ENCODE results near the gene JAK2. TPM values are rescaled to one million over a fixed set of nuclear protein-coding genes. Genes with fewer than 3 reads are reported as not detected.
"Not testable (repeated sequence)": the region's sequence is repeated elsewhere in the genome, so short reads cannot be mapped to it uniquely, and the experiment has no call there.

Gene JAK2
- total RNA-seq, 1 donor from 2014 or later = 32.8 TPM

GRCh38 chr9:5085993-5086392 is 100.9 kb downstream of the JAK2 start:
- intact Hi-C loops (cut with DNase I) = no loop called here
- Histone ChIP-seq H3K27me3 (ENCODE audit: low read depth) (no peaks in the 10 kb centered on the region), H3K9me3 (no peaks in the 10 kb centered on the region), H3K27ac (no peak overlapping the region), H3K4me3 (no peak overlapping the region), H3K4me1 (no peaks in the 10 kb centered on the region), H3K36me3 (peaks cover 75% of the 10 kb centered on the region)
- ATAC-seq (no peak), DNase-seq (no peak)
- no peak for TF ChIP-seq CTCF (IDR thresholded peaks at IDR 0.05)

DNA sequence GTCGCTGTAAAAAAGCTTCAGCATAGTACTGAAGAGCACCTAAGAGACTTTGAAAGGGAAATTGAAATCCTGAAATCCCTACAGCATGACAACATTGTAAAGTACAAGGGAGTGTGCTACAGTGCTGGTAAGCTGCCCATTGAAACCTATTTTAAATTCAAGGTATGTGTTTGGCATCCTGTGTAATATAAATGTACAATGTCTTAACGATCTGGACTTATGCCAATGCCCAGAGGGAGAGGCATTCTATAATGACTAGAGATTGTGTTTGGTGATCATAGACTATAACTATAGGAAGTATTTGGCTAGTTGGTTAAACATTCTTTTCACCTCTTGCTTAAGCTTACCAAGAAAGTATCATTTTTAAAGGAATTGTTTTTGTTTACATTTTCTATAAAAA is 104.7 kb downstream of the JAK2 start:
- no peaks in the 10 kb centered on the region for H3K27me3 ChIP-seq (ENCODE audit: low read depth)
- ATAC-seq (no peak), DNase-seq (no peak)
- no peaks in the 10 kb centered on the region for H3K9me3 ChIP-seq
- H3K27ac ChIP-seq = no peak overlapping the region
- intact Hi-C loops (cut with DNase I) = no loop called here
- H3K4me3 ChIP-seq = no peak overlapping the region
- peaks cover 43% of the 10 kb centered on the region for H3K36me3 ChIP-seq
- no peak for TF ChIP-seq CTCF (IDR thresholded peaks at IDR 0.05)
- no peaks in the 10 kb centered on the region for H3K4me1 ChIP-seq

- ATAC-seq (no peak), DNase-seq (no peak)
- H3K4me1 ChIP-seq = no peaks in the 10 kb centered on the region
- H3K27ac ChIP-seq = no peak overlapping the region
- H3K36me3 ChIP-seq = peaks cover 4% of the 10 kb centered on the region
- TF ChIP-seq CTCF (IDR thresholded peaks at IDR 0.05) = no peak
- H3K9me3 ChIP-seq = no peaks in the 10 kb centered on the region
- H3K27me3 ChIP-seq (ENCODE audit: low read depth) = no peaks in the 10 kb centered on the region
- no peak overlapping the region for H3K4me3 ChIP-seq
- intact Hi-C loops (cut with DNase I) = no loop called here
Measured at GRCh38 chr9:5095795-5096194, 110.7 kb downstream of the JAK2 start.

DNA sequence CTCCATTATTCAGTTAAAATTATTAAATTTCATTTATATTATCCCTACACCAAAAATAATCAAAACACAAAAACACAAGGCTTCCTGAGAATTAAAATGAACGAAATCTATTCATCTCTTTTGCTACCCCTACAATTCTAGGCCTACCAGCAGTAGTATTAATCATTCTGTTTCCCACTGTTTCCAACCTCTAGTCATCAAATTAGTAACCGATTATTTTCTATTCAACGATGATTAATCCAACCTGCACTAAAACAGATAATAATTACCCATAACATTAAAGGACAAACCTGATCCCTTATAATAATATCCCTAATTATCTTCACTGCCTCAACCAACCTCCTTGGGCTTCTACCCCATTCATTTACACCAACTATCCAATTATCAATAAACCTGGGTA is 114.4 kb downstream of the JAK2 start:
- no peaks in the 10 kb centered on the region for H3K9me3 ChIP-seq
- ATAC-seq (no peak), DNase-seq (no peak)
- no peak for TF ChIP-seq CTCF (IDR thresholded peaks at IDR 0.05)
- intact Hi-C loops (cut with DNase I) = no loop called here
- peaks cover 17% of the 10 kb centered on the region for H3K36me3 ChIP-seq
- no peak overlapping the region for H3K4me3 ChIP-seq
- H3K4me1 ChIP-seq = no peaks in the 10 kb centered on the region
- H3K27ac ChIP-seq = no peak overlapping the region
- H3K27me3 ChIP-seq (ENCODE audit: low read depth) = no peaks in the 10 kb centered on the region

DNA sequence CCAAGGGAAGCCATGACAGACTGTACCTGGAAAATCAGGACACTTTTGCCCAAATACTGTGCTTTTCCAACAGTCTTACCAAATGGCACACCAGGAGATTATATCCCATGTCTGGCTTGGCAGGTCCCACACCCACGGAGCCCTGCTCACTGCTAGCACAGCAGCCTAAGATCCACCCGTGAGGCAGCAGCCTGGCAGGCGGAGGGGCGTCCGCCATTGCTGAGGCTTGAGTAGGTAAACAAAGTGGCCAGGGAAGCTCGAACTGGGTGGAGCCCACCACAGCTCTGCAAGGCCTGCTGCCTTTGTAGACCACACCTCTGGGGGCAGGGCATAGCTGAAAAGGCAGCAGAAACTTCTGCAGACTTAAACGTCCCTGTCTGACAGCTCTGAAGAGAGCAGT is 116.1 kb downstream of the JAK2 start:
- H3K36me3 ChIP-seq = peaks cover 17% of the 10 kb centered on the region
- intact Hi-C loops (cut with DNase I); H3K27me3 ChIP-seq (ENCODE audit: low read depth); H3K4me3 ChIP-seq; ATAC-seq; H3K27ac ChIP-seq; H3K9me3 ChIP-seq; H3K4me1 ChIP-seq: not testable (repeated sequence)
- peak; percentile 45 for DNase-seq

DNA sequence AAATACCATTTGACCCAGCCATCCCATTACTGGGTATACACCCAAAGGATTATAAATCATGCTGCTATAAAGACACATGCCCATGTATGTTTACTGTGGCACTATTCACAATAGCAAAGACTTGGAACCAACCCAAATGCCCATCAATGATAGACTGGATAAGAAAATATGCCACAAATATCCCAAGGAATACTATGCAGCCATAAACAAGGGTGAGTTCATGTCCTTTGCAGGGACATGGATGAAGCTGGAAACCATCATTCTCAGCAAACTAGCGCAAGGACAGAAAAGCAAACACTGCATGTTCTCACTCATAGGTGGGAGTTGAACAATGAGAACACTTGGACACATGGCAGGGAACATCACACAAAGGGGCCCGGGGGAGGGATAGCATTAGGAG is 121.4 kb downstream of the JAK2 start:
- H3K27ac ChIP-seq; H3K4me1 ChIP-seq; H3K27me3 ChIP-seq (ENCODE audit: low read depth); H3K36me3 ChIP-seq; intact Hi-C loops (cut with DNase I); H3K4me3 ChIP-seq; H3K9me3 ChIP-seq; DNase-seq; ATAC-seq: not testable (repeated sequence)

All from lower lobe of right lung (tissue), 2 donors.